EL (cell line): ENCODE measurements around the gene ZNF813.
"Not testable (repeated sequence)": the region's sequence is repeated elsewhere in the genome, so short reads cannot be mapped to it uniquely, and the experiment has no call there.

Source experiments
- DNase-seq: peaks from one replicate; pipeline ENCODE4 v3.0.0-alpha.2; 2016

Gene ZNF813

DNA sequence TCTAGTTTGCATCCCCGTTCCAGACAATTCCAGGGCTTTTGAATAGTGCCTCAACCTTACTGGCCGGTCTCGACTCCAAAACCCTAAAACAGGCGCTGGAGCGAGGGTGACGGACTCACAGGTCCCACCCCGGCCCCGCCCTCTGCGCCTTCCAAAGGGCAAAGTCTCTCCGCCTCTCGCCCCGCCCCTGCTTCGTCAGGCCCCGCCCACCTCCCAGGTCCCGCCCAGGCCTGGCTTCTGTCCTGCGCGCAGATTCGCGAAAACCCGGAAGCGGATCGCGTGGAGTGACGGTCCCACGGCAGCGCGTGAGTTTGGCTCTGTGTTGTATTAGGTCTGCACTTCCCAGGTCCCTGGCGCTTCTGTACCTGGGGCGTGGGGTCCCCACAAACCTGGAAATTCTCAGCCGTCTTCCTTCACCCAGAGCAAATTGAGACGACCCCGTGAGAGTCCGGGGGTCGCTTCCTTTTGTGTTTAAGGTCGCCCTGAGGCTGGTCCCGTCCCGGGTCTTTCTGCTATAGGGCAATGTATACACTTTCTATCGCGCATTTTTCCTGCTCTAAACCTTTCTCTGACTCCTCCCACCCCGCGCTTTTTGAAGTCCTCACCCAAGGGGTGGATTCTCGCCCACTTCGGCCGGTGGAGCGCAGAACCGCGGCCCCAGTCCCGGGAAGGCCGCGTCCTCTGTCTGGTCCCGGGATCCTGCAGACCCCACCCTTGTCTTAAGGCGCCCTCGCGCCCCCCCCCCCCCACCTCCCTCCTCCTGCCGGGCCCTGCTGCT lies at the start of gene ZNF813:
Gene ZNF813, plus strand, starts transcription at position 249 of the 778 bp plus-strand sequence. CDS start 16,090 bp downstream, outside the sequence.
- peak; percentile 90 for DNase-seq

DNA sequence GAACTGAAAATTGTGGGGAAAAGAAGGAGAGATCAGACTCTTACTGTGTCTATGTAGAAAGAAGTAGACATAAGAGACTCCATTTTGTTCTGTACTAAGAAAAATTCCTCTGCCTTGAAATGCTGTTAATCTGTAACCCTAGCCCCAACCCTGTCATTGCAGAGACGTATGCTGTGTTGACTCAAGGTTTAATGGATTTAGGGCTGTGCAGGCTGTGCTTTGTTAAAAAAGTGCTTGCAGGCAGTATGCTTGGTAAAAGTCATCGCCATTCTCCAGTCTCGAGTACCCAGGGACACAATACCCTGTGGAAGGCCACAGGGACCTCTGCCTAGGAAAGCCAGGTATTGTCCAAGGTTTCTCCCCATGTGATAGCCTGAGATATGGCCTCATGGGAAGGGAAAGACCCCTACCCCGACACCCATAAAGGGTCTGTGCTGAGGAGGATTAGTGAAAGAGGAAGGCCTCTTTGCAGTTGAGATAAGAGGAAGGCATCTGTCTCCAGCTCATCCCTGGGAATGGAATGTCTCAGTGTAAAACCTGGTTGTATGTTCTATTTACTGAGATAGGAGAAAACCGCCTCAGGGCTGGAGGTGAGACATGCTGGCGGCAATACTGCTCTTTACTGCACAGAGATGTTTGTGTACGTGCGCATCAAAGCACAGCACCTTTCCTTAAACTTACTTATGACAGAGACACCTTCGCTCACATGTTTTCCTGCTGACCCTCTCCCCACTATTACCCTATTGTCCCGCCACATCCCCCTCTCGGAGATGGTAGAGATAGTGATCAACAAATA lies 46.8 kb upstream of the ZNF813 start:
- DNase-seq, result not testable (repeated sequence)

DNA sequence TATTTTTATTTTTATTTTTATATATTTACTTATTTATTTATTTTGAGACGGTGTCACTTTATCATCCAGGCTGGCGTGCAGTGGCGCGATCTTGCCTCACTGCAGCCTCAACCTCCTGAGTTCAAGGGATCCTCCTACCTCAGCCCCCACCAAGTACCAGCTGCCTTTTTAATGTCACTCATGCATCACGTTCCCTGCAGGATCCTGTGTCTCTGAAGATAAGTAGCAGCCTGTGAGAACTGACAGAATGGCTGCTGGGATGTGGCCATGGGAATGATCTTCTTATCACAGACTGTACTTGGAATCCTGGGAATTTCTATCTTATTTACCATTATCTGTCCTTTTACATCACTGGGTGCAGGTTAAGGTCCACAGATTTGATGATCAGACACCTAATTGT lies 45.0 kb upstream of the ZNF813 start:
- DNase-seq, result no peak

DNA sequence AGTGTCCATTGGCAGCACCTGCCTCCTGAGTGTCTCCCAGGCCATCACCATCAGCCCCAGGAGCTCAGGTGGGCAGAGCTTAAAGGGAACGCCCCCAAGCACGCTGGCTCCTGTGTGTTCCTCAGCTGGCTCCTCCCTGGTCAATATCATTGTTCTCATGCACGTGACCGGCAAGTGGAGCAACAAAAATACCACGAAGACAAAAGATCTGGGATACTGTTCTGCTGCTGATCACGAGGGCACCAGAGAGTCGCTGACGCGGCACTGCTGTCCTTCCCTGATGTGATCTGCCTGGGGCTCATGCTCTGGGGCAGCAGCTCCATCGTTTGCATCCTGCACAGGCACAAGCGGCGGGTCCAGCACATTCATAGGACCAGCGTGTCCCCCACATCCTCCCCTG lies 44.5 kb upstream of the ZNF813 start:
- DNase-seq, result not testable (repeated sequence)

DNA sequence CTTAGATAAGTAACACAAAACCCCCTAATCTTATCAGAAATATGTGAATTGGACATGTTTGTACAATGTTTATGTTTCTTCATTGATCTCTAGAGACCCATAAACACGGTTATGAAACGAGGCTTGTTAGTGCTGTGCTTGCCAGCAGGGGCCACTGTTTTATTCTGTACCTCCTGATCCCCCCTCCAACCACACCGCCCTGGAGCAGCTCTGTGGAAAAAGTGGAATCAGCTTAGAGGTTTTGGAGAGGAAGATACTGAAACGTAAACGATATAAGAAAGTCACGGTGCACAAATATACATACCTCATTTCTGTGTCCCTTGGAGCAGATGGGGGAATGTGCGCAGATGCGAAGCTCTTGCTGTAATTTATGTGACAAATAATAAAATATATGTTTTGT lies 43.9 kb upstream of the ZNF813 start:
- peak; percentile 7 for DNase-seq

DNA sequence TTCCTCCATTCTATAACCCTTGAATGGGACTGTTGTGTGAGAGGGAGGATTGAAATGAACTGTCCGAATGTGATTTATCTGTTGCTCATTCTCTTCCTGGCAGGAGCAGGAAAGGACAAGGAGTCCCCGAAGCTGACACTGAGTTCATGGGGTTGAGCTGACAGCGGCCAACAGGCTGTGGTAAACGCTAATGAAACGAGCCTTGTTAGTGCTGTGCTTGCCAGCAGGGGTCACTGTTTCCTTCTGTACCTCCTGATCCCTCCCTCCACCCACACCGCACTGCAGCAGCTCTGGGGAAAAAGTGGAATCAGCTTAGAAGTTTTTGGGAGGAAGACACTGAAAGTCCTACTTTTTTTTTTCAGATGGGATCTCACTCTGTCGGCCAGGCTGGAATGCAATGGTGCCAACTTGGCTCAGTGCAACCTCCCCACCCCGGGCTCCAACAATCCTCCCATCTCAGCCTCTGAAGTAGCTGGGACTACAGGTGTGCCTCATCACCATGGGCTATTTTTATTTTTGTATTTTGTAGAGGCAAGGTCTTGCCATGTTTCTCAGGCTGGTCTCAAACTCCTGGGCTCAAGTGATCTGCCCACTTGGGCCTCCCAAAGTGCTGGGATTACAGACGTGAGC lies 42.5 kb upstream of the ZNF813 start:
- DNase-seq, result peak; percentile 36

DNA sequence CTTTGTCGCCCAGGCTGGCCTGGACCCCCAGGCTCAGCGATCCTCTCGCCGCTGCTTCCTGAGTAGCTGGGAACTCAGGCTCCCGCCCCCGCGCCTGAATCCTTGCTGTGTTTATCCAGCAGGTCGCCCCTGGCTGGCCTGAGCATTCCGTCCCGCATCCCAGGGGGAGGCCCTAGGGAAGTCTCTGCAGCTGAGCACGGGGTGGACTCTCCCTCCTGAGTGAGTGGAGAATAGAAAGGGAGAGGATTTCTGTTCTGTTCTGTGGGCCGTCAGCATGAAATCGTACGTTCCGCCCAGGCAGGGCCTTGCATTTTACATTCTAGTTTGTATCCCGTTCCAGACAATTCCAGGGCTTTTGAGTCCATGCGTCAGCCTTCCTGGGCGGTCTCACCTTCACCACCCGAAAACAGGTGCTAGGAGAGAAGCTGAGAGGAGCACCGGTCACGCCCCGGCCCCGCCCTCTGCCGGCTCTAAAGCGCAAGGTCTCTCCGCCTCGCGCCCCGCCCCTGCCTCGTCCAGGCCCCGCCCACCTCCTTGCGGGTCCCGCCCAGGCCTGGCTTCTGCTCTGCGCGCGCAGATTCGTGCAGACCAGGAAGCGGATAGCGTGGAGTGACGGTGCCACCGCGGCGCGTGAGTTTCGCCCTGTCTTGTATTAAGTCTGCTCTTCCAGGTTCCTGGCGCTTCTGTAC lies 36.0 kb upstream of the ZNF813 start, which contains the start of gene ZNF761:
Gene ZNF761, plus strand, starts transcription at position 586 of the 689 bp plus-strand sequence. CDS start 15,285 bp downstream, outside the sequence.
- DNase-seq, result peak; percentile 91

DNA sequence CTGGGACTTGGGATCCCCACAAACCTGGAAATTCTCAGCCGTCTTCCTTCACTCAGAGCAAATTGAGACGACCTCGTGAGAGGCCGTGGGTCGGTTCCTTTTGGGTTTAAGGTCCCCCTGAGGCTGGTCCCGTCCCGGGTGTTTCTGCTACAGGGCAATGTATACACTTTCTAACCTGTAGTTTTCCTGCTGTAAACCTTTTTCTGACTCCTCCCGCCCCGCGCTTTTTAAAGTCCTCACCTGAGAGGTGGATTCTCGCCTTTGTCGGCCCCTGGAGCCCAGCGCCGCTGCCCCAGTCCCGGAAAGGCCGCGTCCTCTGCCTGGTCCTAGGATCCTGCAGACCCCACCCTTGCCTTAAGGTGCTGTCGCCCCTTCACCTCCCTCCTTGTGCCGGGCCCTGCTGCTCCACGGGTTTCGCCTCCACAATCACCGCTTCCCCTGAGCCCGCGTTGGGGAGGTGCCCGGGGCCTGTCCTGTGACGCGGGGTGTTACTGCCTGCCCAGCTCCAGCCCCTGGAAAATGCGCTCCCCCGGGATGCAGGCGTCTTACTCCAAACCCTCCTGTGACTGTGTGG lies 35.4 kb upstream of the ZNF813 start:
- peak; percentile 42 for DNase-seq

DNA sequence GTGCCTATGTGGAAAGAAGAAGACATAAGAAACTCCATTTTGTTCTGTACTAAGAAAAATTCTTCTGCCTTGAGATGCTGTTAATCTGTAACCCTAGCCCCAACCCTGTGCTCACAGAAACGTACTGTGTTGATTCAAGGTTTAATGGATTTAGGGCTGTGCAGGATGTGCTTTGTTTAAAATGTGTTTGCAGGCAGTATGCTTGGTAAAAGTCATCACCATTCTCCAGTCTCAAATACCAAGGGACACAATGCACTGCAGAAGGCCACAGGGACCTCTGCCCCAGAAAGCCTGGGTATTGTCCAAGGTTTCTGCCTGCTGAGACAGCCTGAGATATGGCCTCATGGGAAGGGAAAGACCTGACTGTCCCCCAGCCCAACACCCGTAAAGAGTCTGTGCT lies 23.7 kb upstream of the ZNF813 start:
- DNase-seq, result not testable (repeated sequence)

DNA sequence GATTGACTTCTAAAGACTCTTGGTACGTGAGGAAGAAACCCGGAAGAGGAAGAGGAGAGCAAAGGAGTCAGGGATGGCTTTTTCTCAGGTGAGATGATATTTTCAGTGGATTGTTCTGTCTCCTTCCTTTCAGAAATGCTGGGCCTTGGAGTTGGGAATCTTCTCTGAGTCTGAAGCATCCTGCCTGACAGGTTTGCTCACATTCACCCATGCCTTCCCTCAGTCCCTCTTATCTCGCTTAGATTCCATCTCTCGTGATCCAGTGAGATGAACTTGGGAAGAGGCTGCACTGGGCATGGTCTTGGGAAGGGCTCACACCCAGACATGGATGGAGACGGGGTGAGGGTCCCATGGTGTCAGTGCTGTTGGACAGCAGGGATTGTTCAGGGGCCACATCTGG lies 20.3 kb upstream of the ZNF813 start:
- not testable (repeated sequence) for DNase-seq

DNA sequence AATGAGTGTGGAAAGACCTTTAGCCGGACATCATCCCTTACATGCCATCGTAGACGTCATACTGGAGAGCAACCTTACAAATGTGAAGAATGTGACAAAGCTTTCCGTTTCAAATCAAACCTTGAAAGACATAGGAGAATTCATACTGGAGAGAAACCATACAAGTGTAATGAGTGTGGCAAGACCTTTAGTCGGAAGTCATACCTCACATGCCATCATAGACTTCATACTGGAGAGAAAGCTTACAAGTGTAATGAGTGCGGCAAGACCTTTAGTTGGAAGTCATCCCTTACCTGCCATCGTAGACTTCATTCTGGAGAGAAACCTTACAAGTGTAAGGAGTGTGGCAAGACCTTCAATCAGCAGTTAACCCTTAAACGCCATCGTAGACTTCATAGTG lies 11.7 kb upstream of the ZNF813 start:
- DNase-seq, result no peak

DNA sequence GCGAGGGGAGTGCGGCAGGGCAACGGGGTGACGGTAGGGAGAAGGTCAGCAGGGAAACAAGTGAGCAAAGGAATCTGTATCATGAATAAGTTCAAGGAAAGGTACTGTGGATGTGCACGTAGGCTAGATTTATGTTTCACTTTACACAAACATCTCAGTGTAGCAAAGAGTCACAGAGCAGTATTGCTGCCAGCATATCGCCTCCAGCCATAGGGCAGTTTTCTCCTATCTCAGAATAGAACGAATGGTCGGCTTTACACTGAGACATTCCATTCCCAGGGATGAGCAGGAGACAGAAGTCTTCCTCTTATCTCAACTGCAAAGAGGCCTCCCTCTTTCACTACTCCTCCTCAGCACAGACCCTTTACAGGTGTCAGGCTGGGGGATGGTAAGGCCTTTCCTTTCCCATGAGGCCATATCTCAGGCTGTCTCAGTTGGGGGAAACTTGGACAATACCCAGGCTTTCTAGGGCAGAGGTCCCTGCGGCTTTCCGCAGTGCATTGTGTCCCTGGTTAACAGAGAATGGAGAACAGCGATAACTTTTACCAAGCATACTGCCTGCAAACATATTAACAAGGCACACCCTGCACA lies 7.3 kb upstream of the ZNF813 start:
- DNase-seq, result not testable (repeated sequence)

DNA sequence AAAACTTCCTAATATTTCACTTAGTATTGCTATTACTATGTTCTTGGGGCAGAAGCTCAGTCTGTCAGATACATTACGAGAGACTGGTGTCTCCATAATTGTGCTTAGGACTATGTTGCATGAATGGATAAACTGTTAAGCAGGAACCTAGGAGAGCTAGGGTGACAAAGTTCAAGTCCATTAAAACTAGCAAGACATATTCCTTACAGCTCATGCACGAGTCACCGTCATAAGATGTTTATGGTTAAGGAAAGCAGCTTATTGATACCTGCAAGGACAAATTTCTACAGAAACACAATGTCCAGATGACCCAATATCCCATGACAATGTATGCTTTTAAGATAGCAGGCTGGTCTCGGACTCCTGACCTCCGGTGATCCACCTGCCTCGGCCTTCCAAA lies 5.7 kb upstream of the ZNF813 start:
- DNase-seq, result no peak

DNA sequence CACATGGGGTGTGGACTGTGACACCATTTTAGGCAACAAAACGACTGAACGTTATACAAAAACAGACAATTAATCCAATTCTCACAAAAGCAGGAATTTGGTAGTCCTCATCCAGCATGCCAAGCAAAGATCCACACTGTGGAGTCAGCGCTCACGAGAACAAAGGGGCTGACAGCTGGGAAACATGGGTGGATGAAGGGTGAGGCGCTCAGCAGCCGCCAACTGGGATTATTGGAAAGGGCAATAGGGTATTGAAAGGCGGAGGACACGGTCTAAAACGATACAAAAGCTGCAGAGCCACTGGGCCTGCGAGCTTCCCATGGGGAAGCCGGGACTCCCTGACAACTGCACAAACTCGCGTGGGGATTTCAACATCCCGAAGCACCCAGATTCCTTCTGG lies 4.7 kb upstream of the ZNF813 start:
- DNase-seq, result no peak

DNA sequence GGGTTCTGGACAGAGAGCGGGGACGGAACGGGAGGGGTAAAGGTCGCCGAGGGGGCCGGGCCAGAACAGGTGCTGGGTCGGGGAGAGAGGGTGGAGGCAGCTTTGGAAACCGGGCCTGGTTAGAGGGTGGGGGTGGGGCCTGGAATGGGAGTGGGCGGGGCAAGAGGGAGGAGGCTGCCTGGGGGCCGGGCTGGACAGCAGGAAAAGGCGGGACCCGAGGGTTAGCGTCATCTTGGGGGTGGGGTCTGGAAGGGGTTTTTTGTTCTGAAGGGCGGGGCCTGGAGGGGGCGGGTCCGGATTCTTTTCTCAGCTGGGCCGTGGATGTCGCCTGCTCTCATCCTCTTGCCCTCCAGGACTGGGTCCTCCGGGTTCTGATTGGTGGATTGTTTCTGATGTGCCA lies 4.3 kb upstream of the ZNF813 start:
- DNase-seq, result peak; percentile 16

DNA sequence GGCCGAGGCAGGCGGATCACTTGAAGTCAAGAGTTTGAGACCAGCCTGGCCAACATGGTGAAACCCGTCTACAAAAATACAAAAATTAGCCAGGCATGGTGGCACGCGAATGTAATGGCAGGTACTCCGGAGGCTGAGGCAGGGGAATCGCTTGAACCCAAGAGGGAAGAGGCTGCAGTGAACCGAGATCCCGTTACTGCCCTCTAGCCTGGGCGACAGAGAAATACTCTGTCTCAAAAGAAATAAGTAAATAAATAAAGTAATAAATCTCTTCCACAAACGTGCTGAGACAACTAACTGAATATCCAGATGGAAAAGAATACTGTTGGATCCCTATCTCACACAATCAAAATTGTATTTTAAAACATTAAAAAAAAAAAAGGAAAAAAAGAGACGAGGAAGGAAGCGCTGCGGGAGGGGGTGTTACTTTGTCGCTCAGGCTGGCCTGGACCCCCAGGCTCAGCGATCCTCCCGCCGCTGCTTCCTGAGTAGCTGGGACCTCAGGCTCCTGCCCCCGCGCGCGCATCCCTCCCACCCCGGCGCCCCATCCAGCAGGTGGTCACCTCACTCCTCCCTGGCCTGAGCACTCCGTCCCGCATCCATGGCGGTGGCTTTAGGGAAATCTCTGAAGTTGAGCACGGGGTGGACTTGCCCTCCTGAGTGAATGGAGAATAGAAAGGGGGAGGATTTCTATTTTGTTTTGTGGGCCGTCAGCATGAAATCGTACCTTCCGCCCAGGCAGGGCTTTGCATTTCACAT lies 628 bp upstream of the ZNF813 start:
- DNase-seq, result no peak

DNA sequence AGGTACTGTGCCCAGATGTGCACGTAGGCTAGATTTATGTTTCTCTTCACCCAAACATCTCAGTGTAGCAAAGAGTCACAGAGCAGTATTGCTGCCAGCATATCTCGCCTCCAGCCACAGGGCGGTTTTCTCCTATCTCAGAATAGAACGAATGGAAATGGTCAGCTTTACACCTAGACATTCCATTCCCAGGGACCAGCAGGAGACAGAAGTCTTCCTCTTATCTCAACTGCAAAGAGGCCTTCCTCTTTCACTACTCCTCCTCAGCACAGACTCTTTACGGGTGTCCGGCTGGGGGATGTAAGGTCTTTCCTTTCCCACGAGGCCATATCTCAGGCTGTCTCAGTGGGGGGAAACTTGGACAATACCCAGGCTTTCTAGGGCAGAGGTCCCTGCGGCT lies 1.1 kb downstream of the ZNF813 start:
- DNase-seq, result not testable (repeated sequence)

DNA sequence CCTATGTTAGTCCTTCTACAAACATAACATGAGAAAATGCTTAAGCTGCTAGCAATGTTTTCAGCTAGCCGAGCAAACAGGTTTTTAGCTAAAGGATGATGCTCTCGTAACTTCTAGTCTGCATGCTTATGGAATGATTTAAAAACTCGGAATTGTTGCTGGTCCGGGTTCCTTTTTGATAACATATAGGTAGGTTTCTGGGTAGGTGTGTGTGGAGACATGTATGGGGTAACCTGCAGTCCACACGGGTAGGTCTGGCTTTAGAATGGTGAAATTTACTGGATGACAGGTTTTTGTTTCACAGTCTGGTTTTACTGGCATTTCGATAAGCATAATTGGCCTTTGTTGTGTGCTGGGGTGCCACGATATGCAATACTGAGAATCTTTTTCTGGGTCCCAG lies 4.4 kb downstream of the ZNF813 start:
- DNase-seq, result no peak

DNA sequence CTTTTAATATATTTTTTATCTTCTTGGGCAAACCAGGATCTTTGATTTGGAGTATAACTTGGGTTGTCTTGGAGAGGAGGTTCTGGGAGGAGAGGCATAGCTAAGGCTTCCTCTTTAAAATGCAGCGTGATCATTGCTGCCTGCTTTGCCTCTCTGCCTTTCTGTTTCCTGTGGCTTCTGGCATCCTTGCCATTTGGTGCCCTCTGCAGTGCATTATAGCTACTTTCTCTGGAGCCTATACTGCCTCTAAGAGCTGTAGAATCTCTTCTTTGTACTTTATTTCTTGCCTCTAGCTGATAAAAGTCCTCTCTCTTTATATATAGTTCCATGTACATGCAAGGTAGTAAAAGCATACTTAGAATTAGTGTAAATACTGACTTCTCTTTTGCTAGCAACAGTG lies 7.3 kb downstream of the ZNF813 start:
- DNase-seq, result not testable (repeated sequence)

DNA sequence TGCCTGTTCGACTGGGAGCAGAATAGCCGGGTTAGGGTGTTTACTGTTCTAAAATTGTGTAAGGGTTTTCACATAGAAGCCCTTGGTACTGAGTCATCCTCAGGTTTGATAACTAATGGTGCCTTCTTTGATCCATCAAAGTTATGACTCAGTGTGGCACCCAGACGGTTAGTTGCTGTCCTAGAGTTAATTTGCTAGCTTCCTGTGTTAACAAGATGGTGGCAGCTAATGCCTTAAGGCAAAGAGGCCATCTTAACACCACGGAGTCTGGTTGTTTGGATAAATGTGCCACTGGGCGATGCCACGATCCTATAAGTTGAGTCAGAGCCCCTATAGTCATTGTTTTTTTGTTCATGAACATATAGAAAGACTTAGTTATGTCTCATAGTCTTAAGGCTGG lies 7.9 kb downstream of the ZNF813 start:
- not testable (repeated sequence) for DNase-seq

DNA sequence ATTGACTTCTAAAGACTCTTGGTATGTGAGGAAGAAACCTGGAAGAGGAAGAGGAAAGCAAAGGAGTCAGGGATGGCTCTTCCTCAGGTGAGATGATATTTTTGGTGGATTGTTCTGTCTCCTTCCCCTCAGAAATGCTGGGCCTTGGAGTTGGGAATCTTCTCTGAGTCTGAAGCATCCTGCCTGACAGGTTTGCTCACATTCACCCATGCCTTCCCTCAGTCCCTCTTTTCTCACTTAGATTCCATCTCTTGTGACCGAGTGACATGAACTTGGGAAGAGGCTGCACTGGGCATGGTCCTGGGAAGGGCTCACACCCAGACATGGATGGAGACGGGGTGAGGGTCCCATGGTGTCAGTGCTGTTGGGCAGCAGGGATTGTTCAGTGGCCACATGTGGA lies 16.2 kb downstream of the ZNF813 start:
- not testable (repeated sequence) for DNase-seq
